ENCODE results near the gene CDK14.

- no peak for TF ChIP-seq EZH2phosphoT487 (IDR thresholded peaks at IDR 0.05; ENCODE audit: borderline replicate concordance)
- TF ChIP-seq, protein P1, sequence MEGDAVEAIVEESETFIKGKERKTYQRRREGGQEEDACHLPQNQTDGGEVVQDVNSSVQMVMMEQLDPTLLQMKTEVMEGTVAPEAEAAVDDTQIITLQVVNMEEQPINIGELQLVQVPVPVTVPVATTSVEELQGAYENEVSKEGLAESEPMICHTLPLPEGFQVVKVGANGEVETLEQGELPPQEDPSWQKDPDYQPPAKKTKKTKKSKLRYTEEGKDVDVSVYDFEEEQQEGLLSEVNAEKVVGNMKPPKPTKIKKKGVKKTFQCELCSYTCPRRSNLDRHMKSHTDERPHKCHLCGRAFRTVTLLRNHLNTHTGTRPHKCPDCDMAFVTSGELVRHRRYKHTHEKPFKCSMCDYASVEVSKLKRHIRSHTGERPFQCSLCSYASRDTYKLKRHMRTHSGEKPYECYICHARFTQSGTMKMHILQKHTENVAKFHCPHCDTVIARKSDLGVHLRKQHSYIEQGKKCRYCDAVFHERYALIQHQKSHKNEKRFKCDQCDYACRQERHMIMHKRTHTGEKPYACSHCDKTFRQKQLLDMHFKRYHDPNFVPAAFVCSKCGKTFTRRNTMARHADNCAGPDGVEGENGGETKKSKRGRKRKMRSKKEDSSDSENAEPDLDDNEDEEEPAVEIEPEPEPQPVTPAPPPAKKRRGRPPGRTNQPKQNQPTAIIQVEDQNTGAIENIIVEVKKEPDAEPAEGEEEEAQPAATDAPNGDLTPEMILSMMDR (conservative IDR thresholded peaks at IDR 0.05; ENCODE audit: low read length), result no peak
Measured at GRCh38 chr7:91080351-91080750, 484.2 kb downstream of the CDK14 start.

Data from Loucy (cell line).